T-helper 1 cell treated with Interleukin-12 subunit alpha and Interleukin-12 subunit beta and Interleukin-4 antibody, amounts not matched to agents 30 ng/mL and 1 ng/mL, for 36 hours (primary cell): ENCODE results near the gene MBD5. TPM values are rescaled to one million over a fixed set of nuclear protein-coding genes. Genes with fewer than 3 reads are reported as not detected.

Experiments used
- intact Hi-C: fragments of 100-400 bp; cut with micrococcal nuclease; formaldehyde crosslinking; loops from one replicate; pipeline ENCODE4 v1.15.1; 2024
- total RNA-seq: library from RNA; stranded (reverse); gene quantifications from 2 replicates; pipeline ENCODE4 v1.2.3, GENCODE V29; 2022

The MBD5 gene
- total RNA-seq, 1 donor from 2014 or later: 53.2 TPM

DNA sequence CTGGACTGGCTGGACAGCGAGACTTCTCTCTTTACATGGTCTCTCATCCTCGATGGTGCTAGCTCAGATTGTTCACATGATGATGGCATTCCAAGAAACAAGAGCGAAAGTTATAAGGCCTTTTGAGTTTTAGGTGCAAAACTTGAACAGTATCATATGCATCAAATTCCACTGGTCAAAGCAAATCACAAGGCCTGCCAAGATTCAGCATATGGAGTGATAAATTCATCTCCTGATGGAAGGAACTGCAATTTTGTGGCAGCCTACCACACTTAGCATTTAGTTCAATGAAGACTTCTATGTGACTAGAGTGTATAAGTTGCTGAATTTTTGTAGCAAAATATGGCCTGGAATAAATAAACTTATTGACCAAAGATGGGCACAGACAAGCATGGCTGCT, 429.6 kb downstream of the MBD5 start:
- intact Hi-C loops: no loop called here

DNA sequence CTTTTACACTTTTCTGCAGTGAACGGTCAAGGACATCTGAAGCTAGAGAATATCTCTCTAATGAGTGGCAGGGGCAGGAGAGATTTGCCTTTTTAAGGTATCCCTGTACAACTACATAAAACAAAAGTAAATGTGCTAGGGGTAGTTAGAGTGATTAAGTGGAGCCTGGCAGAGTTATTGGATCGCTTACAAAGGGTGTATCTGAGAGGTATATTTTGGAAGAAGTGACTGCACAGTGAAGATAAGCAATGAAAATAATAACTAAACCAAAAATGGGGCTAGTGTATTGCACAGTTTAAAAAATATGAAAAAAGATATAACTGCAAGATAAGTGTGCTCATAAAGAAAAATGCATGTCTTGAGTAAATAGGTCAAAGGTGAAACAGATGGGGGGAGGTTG, 430.2 kb downstream of the MBD5 start:
- intact Hi-C loops: no loop called here

DNA sequence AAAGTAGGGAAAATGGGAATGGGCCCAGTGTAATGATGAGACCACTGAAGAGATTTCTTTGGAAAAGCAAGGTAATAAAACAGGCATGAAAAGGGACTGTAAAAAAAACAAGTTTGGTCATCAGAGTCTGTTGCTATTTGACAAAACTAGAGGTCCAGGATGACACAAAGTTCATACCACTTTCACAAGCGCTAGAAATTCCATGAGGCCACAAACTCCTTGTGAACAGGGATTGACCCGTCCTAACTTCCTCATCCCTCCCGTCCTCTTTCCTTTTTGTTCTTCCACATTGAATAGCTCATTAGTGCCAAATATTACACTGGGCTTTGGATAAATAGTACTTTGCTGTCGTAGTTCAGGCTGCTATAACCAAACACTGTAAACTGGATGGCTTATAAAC, 434.9 kb downstream of the MBD5 start:
- intact Hi-C loops: no loop called here

DNA sequence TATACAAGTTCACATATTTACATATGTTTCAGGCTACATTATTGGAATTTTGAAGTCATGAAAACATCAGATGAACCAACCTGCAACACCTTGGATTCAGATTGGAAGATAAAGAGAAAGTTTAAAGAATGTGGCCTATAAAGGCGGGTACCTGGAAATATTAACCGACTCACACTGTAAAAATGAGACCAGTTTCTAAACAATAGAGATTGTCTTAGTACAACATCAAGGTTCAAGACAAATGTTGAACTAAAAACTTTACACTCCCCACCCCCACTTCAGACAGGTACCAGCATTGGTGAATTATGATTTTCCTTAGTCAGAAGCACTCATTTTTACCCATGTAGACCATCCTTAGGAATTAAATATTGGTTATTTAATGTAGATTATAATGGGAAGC, 437.3 kb downstream of the MBD5 start:
- intact Hi-C loops: no loop called here

DNA sequence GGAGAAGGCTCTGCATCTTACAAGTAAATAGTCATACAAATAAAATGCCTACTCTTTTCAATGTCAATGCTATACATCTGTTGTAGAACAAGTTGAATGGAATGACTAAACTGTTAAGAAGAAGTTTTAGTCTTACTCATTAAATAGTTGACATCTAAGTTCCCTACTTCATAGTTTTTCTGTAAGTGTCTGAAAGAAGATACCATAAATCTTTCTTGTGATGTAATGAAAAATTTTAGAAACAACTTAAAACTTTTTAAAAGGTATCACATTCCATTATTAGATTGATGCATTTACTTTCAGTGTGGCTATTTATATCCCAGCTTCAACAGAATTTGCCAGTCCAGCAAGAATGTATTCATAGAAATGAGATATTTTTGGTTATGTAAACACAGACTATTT, 438.5 kb downstream of the MBD5 start:
- intact Hi-C loops: no loop called here

DNA sequence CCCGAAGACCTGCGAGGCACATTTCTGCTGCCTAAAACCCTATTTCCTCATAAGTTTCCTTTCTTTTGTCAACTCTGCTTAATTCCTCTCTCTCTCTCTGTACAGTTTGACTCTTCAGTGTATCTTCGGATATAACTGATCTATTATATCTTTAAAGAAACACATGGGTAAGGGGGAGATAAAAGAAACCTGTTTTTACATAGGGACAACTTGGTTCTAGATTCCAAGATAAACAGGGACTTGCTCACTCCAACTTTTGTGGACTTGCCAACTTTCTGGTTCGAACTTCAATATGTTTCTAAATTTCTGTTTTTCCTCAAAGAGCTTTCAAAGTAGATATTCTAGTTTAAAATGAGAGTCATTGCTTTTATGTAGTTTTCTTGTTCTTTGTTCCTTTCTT, 441.0 kb downstream of the MBD5 start:
- intact Hi-C loops: no loop called here

DNA sequence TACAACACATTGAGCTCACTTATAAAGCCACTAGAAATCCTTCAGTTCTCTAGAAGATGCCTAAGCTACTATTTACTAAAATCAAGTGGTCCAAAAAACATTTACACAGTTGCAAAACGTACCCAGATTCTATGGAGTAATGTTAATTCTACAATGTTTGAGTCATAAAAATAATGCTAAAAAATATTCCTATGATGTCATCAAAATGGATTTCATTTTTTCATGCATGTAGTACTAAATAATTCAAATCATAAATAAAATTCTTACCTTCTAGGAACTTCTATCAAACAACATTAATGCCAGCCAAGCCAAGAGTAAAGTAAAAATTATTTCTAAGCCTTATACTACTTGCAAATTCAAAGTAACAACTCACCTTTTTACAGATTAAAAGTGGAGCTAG, 454.7 kb downstream of the MBD5 start:
- intact Hi-C loops: no loop called here

DNA sequence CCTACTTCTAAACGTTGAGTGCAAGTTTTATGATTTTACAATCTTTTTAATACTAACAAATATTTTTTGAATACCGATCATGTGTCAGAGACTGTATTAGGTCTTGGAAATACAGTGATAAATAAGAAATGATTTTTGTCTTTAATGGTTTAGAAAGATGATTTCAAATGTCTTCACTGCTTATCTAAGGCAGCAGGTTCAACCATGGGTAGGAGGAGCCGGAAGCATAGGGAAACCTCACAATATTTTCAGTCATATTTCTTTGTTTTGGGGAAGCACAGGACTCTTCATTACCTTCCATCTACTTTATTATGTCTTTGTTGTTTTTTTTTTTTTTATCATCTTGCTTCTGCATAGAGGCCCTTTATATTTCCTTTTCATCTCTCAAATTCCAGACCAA, 458.5 kb downstream of the MBD5 start:
- intact Hi-C loops: no loop called here

DNA sequence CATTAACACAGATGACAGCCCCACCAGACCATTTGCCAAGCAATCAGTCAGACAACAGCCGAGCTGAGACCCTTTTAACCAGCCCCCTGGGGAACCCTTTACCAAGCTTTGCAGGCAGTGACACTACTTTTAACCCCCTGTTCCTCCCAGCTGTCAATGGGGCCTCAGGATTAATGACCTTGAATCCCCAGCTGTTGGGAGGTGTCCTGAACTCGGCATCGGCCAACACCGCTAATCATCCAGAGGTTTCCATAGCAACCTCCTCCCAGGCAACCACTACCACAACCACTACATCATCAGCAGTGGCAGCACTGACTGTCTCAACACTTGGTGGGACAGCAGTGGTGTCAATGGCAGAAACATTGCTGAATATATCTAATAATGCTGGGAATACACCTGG, 462.8 kb downstream of the MBD5 start:
- intact Hi-C loops: no loop called here

DNA sequence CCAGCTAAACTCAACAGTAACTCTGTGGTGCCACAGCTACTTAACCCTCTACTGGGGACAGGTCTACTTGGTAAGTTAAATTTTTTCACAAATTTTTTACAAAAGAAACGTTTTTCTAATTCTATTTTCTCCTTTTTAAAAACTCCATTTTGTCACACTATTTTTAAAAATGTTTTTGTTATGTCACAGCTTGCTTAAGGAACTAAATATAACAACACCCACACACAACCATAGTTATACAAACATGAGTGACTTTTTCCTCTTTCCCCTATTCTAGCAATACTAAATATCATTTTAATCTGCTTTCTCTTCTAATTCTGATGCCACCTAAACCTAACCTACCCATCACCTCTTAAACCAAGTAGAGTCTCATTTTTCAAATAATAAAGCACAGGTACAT, 463.2 kb downstream of the MBD5 start:
- intact Hi-C loops: no loop called here

DNA sequence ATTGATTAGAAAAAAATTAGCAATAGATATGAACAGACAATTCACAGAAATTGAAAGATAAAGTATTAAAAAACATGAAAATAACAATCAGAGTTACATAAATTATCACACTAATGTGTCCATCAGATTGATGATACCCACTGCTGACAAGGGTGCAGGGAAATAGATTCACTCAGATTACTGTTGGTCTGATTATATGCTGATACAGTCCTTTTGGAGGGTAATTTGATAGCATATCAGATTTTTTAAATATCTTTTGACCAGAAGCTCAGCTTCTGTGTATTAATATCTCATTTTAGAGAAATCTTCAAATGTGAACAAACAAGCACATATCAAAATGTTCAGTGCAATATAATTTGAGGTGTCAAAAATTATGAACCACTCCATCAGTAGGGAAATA, 465.8 kb downstream of the MBD5 start:
- intact Hi-C loops: no loop called here

DNA sequence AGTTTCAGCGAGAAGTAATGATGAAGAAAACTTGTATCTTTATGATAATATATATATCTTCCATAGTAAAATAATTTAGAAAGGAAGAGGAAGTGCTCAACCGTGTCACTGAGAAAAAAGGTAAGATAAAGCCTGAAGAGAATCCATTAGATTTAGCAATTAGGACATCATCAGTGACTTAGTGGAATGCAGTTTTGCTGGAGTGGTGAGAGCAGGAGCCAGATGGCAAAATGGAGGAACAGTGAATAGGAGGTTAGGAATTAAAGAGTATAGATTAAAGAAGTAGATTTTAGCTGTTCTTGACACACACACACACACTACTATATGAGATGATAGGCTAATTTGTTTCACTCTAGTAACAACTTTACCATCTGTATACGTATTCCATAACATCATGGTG, 466.5 kb downstream of the MBD5 start:
- intact Hi-C loops: no loop called here

DNA sequence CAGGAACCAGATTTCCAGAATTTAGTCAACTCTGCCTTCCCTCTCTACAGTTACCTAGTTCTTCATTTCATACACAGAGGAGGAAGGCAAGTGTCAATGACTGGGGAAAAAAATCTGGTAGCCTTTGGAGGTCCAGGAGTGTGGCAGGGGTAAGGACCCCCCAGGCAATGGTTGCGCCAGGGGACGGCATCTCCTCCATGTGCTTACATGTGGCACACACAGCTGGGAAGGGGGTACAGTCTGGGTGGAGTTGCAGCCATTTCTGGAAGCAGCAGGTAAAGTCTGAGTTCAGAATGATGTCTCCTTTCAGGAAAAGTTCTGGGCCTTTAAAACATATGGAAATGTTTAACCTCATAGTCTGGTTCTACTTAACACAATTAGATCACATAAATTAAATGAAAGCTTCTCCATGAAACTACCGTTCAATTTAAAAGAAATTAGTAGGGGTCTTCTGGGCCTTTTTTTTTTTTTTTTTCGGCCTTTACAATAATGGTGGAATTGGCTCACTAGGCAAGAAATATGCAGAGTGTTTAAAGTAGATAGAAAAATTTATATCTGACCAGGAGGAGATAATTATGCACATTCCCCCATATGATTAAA, 470.0 kb downstream of the MBD5 start:
- intact Hi-C loops: no loop called here

DNA sequence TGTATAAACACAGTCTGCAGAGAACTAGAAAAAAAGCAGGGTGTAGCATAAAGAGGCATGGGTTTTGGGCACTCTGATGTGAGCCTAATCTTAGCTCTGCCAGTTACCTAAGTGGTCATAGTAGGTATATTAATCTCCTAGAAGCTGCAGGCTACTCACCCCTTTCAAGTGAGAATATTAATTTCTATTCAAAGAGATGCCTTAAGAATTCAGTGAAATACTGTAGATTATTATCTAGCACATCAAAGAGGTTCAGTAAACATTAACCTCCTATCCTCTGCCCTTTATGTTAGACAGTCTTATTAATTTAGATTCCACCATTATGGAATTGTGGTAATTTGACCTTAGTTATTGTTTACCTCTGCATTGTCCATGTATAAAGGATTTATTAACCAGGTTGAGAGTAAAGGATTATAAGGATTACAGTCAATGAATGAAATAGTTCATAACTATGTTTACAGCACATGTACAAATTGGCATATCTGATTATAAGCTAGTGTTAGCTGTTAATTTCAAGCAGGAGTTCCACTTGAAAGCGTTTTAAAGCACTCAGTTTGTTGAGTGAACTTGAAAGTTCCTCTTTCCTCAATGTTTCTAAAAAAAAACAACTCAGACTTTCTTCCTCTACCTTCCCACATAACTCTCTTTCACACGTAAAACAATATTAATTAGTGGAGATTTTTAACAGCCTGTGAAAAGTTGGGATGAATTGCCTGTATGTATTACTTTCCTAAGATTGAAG, 473.1 kb downstream of the MBD5 start:
- intact Hi-C loops: no loop called here

DNA sequence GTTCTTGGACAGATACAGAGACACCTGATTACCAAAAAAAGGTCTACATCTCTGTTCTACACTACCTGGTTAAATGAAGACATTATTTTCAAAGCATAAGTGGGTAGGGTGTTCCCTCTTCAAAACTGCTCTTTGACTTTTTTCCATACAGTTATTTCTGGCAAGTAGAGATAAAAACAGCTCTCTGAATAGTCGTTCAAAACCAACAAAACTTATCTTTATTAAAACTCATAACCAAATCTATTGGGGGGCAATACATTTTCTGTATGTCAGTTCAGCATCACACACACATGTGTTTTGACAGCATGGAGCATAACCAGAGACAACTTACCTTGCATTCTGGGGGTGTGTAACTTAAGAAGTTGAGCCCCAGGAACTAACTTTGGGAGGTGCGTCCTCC, 474.7 kb downstream of the MBD5 start:
- intact Hi-C loops: no loop called here

DNA sequence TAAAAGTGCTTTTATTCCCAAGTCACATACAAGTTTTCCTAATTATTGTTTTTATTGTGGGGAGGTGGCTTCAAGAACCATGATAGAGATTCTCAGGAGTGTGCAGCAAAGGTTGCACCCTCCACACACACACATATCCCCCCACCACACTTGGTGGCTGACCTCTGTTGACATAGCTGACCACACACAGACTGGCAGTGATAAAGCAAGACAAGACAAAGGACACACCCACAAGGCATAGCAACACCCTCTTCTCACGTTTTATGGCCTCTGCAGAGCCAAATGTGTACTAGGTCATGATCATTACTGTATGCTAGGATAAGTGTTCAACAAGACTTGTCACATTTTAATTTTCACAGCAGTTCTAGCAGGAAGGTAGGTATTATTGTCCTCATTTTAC, 480.7 kb downstream of the MBD5 start:
- intact Hi-C loops: no loop called here

DNA sequence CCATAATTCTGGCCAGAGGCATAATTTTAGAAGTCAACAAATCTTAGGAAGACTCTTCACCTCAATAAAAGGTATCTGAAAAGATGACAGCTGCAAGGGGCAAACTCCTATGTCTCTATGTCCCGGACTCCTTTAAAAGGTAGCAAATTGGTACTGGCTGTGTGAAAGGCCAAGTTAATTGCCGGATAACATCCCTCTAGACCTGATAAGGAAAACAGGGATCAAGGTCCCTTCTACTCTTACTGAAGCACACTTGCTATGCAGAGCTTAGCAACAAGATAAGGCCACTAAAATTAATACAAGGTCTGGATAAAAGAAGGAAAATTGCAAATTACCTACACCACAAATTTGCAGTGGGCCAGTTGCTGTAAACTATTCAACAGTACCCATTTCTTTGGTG, 482.6 kb downstream of the MBD5 start:
- intact Hi-C loops: no loop called here

DNA sequence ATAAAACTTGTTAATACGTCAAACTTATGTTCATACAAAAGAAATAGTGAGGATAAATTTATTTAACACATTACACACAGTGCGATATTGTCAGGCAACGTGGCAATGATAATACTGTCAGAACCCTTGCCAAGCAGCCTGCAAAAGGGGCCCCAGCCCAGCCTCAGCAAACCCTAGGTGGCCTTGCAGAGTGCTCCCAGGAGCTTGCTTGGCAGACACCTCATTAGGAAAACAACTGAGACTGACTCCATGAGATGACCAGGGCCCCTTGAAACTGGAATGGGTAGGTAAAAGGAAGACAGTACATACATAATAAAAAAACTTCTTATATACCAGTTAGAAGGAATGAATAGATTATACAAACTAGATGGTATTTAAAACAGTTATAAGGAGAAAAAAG, 487.1 kb downstream of the MBD5 start:
- intact Hi-C loops: loop anchor here (2.0 to 5.0 kb wide), 4 partner anchors 17 to 419 kb away; partner anchors contain the start of gene KIF5C

DNA sequence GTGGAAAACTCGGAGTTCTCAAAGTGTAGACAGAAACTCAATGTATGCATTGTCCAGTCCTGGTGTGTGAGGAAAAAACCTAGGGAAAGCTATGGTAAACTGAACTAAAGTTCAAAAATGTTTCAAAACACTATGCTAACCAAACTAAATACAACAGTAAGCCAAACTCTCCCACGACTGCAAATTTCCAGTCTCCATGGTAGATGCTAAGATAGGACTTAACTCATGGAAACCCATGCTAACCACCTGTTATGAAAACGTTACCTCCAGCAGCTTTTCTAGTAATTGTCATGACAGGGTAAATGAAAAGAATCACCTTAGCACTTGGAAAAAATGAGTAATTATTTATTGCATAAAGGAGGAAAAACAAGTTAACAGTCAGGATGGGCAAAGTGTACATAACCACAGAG, 488.0 kb downstream of the MBD5 start:
- intact Hi-C loops: loop anchor here (1.0 to 5.0 kb wide), 12 partner anchors 16 to 572 kb away; partner anchors contain the start of genes KIF5C and ORC4

DNA sequence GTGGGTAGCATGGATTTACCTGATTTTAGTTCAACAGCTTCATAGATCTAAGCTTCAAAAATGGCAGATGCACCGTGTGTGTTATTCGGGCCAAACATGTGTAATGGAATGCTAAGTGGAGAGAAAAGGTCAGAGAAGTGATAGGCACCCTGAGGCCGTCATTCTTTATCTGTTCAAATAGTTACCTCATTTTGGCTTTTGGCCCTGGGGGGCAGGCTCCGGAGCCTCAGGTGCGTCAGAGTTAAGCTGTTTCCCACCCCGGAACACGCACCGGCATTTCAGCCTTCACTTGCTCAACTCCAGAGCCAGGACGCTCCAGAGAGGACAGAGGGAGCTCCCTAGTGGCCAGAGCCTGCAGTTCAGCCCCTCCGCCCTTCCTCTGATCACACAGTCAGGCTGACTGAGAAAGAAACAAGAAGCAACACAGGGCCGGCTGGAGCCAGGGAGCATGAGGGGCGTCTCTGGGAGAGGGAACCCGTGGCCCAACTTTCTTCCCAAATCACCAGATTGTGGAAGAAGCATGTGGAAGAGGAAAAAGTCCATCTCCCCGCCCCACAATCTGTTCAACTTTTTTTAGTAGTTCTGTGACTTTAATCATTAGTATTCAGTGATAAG, 488.5 kb downstream of the MBD5 start:
- intact Hi-C loops: loop anchor here (1.0 to 5.0 kb wide), 12 partner anchors 15 to 572 kb away; partner anchors contain the start of genes KIF5C and ORC4

DNA sequence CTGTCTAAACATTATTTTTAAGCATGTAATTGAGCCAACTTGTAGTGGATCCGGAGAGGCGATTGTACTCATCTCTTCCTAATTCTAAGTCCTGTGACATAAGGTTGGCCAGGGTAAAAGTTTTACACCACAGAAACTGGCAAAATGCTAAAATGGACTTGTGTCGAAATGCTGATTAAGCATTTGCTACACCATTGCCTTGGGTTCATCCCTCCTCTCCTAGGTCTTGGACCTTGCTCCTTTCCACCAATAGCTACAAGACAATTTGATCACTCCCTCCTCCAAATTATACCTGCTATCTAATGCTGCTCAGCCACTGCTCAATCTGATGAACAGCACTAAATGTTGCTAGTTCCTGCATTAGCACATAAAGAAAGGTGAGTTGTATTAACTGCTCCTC, 491.0 kb downstream of the MBD5 start:
- intact Hi-C loops: no loop called here

DNA sequence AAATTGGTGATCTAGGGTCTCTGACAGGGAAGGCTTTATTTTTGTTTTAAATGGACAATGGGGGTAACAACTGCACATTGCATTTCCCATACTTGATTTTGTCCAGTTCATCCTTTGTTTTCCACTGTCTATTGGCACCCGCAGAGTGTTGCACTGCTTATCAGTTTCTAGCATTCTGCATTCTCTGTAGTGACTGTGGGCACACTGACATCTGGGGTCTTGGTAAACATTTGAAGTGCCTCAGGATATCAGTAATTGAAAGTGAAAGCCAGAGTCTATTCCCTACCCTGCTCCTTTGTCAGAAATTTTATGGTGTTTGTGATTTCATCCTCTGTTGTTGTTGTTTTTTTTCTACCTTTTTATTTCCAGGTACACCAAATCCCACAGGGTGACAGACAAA, 491.6 kb downstream of the MBD5 start:
- intact Hi-C loops: no loop called here

DNA sequence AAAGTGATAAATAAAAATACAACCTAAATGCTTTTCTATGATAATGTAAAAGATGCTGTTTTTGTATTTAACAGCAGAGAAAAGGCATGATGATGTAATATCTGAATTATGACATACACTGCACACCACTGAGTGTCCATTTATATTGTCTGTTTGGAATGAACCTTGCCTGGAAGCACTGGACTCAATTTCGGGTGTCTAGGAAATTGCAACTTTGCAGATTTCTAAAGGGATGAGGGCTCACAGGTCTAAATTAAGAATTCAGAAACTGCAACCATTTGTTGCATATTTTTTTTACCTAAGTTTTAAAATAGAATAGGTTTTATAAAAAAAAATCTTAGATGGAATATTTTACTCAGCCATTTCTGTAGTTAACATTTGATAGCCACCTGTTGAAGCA, 492.5 kb downstream of the MBD5 start:
- intact Hi-C loops: no loop called here
